Measurements from ENCODE around the gene RNF212B. TPM values are rescaled to one million over a fixed set of nuclear protein-coding genes. Genes with fewer than 3 reads are reported as not detected.
A peak's percentile ranks its signal among the peaks of the same experiment; 100 is the strongest.

Gene RNF212B
- polyA plus RNA-seq, 2 of the 4 experiments (the other 2 are of a cell fraction), result not detected

DNA sequence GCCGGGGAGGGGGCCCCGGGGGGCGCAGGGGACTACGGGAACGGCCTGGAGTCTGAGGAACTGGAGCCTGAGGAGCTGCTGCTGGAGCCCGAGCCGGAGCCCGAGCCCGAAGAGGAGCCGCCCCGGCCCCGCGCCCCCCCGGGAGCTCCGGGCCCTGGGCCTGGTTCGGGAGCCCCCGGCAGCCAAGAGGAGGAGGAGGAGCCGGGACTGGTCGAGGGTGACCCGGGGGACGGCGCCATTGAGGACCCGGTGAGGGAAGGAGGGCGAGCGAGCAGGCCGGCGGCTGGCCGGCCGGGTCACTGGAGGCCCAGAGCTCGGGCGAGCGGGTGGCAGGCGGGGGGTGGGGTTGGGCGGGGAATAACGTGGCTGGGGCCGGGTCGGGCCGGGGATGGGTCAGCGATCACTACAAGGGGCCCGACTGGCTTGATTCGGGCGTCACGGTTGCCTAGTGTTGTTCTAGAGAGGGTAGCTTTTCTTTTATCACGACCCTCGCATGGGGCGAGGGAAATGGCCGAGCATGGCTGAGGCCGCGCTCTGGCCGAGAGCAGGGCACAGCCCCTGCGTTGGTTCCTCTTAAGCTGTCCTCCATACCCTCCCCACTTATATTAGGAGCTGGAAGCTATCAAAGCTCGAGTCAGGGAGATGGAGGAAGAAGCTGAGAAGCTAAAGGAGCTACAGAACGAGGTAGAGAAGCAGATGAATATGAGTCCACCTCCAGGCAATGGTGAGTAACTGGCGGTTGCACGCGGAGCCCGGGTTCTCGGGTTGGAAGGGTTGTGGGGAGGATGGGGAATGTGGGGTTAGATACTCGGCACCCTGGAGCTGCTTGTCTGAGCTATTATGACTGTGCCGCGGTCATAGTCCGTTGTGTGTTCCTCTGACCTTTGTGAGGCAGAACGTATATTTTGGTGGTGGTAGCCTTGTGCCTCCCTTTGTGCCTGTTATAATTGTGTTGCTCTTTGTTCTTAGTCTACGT, 84.1 kb downstream of the RNF212B start (continued):
- TF ChIP-seq, protein P1, sequence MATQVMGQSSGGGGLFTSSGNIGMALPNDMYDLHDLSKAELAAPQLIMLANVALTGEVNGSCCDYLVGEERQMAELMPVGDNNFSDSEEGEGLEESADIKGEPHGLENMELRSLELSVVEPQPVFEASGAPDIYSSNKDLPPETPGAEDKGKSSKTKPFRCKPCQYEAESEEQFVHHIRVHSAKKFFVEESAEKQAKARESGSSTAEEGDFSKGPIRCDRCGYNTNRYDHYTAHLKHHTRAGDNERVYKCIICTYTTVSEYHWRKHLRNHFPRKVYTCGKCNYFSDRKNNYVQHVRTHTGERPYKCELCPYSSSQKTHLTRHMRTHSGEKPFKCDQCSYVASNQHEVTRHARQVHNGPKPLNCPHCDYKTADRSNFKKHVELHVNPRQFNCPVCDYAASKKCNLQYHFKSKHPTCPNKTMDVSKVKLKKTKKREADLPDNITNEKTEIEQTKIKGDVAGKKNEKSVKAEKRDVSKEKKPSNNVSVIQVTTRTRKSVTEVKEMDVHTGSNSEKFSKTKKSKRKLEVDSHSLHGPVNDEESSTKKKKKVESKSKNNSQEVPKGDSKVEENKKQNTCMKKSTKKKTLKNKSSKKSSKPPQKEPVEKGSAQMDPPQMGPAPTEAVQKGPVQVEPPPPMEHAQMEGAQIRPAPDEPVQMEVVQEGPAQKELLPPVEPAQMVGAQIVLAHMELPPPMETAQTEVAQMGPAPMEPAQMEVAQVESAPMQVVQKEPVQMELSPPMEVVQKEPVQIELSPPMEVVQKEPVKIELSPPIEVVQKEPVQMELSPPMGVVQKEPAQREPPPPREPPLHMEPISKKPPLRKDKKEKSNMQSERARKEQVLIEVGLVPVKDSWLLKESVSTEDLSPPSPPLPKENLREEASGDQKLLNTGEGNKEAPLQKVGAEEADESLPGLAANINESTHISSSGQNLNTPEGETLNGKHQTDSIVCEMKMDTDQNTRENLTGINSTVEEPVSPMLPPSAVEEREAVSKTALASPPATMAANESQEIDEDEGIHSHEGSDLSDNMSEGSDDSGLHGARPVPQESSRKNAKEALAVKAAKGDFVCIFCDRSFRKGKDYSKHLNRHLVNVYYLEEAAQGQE (IDR thresholded peaks at IDR 0.05), result no peak
- TF ChIP-seq, protein P2, sequence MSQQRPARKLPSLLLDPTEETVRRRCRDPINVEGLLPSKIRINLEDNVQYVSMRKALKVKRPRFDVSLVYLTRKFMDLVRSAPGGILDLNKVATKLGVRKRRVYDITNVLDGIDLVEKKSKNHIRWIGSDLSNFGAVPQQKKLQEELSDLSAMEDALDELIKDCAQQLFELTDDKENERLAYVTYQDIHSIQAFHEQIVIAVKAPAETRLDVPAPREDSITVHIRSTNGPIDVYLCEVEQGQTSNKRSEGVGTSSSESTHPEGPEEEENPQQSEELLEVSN (IDR thresholded peaks at IDR 0.05; ENCODE audit: borderline replicate concordance, low read depth), result no peak
- TF ChIP-seq MYC (IDR thresholded peaks at IDR 0.05; ENCODE audit: borderline replicate concordance, low read length), result 0 out of 2 replicates have a peak, but pooled peaks have one; percentile 62
- peak; percentile 73; the same call in 1 of the 2 replicates for TF ChIP-seq PHF8 (IDR thresholded peaks at IDR 0.05; ENCODE audit: borderline replicate concordance, low read depth)
- TF ChIP-seq ZNF302 (CRISPR knock-in tag; IDR thresholded peaks at IDR 0.05), result no peak
- TF ChIP-seq MAFK (IDR thresholded peaks at IDR 0.05; ENCODE audit: partially characterized antibody), result no peak
- TF ChIP-seq HOXA7 (CRISPR knock-in tag; IDR thresholded peaks at IDR 0.05), result 0 out of 2 replicates have a peak, but pooled peaks have one; percentile 28
- peak in 1 of 2 experiments; percentile 8; a peak in 2 of 5 replicates for TF ChIP-seq JUN (IDR thresholded peaks at IDR 0.05)

Small RNA genes lying within 50 kb of the gene (small RNA-seq; reads per million reads assigned to genes)
- gene AL049829.1, result 0 reads per million in 6 experiments
- gene RNU6-1046P, result 0 reads per million in 6 experiments

Other genes with a start within 250 kb of the RNF212B start
- 9.7 and 10.1 TPM in 2 replicates for gene C14orf93, start 227.8 kb upstream of the RNF212B start, polyA plus RNA-seq (2011; rRNA removed)
- 5.6 to 6.8 TPM (median 5.7 TPM) in 3 replicates for gene C14orf93, start 227.8 kb upstream of the RNF212B start, polyA plus RNA-seq (2017; fragmentation: RNase III; extraction: RNeasy Plus Mini Kit Qiagen cat#74134 plus additional on column Dnase treatment)
- gene PSMB5, start 203.0 kb upstream of the RNF212B start, polyA plus RNA-seq (2011; rRNA removed), result 283 and 337 TPM in 2 replicates
- 352 to 365 TPM (median 363 TPM) in 3 replicates for gene PSMB5, start 203.0 kb upstream of the RNF212B start, polyA plus RNA-seq (2017; fragmentation: RNase III; extraction: RNeasy Plus Mini Kit Qiagen cat#74134 plus additional on column Dnase treatment)
- not detected in 2 replicates for gene PSMB11, start 195.7 kb upstream of the RNF212B start, polyA plus RNA-seq (2011; rRNA removed)
- not detected in 3 replicates for gene PSMB11, start 195.7 kb upstream of the RNF212B start, polyA plus RNA-seq (2017; fragmentation: RNase III; extraction: RNeasy Plus Mini Kit Qiagen cat#74134 plus additional on column Dnase treatment)
- 4.8 and 4.9 TPM in 2 replicates for gene CDH24, start 180.4 kb upstream of the RNF212B start, polyA plus RNA-seq (2011; rRNA removed)
- gene CDH24, start 180.4 kb upstream of the RNF212B start, polyA plus RNA-seq (2017; fragmentation: RNase III; extraction: RNeasy Plus Mini Kit Qiagen cat#74134 plus additional on column Dnase treatment), result 5.0 to 5.3 TPM (median 5.1 TPM) in 3 replicates
- gene ACIN1, start 142.8 kb upstream of the RNF212B start, polyA plus RNA-seq (2011; rRNA removed), result 126 and 140 TPM in 2 replicates
- gene ACIN1, start 142.8 kb upstream of the RNF212B start, polyA plus RNA-seq (2017; fragmentation: RNase III; extraction: RNeasy Plus Mini Kit Qiagen cat#74134 plus additional on column Dnase treatment), result 144 to 150 TPM (median 147 TPM) in 3 replicates
- 82.5 and 107 TPM in 2 replicates for gene C14orf119, start 142.4 kb upstream of the RNF212B start, polyA plus RNA-seq (2011; rRNA removed)
- 94.8 to 102 TPM (median 99.2 TPM) in 3 replicates for gene C14orf119, start 142.4 kb upstream of the RNF212B start, polyA plus RNA-seq (2017; fragmentation: RNase III; extraction: RNeasy Plus Mini Kit Qiagen cat#74134 plus additional on column Dnase treatment)
- gene CIROP, start 132.9 kb upstream of the RNF212B start, polyA plus RNA-seq (2011; rRNA removed), result 0.03 TPM in 1 of 2 replicates, not detected in the other
- not detected in 3 replicates for gene CIROP, start 132.9 kb upstream of the RNF212B start, polyA plus RNA-seq (2017; fragmentation: RNase III; extraction: RNeasy Plus Mini Kit Qiagen cat#74134 plus additional on column Dnase treatment)
- gene CEBPE, start 118.7 kb upstream of the RNF212B start, polyA plus RNA-seq (2011; rRNA removed), result not detected in 2 replicates
- gene CEBPE, start 118.7 kb upstream of the RNF212B start, polyA plus RNA-seq (2017; fragmentation: RNase III; extraction: RNeasy Plus Mini Kit Qiagen cat#74134 plus additional on column Dnase treatment), result 0.05 TPM in 1 of 3 replicates, not detected in the others
- gene SLC7A8, start 54.3 kb upstream of the RNF212B start, polyA plus RNA-seq (2011; rRNA removed), result 0.28 and 0.45 TPM in 2 replicates
- gene SLC7A8, start 54.3 kb upstream of the RNF212B start, polyA plus RNA-seq (2017; fragmentation: RNase III; extraction: RNeasy Plus Mini Kit Qiagen cat#74134 plus additional on column Dnase treatment), result 0.35 to 0.49 TPM (median 0.39 TPM) in 3 replicates
- gene HOMEZ, start 48.2 kb downstream of the RNF212B start, polyA plus RNA-seq (2011; rRNA removed), result 9.2 and 11.7 TPM in 2 replicates
- 7.7 to 8.8 TPM (median 8.4 TPM) in 3 replicates for gene HOMEZ, start 48.2 kb downstream of the RNF212B start, polyA plus RNA-seq (2017; fragmentation: RNase III; extraction: RNeasy Plus Mini Kit Qiagen cat#74134 plus additional on column Dnase treatment)
- gene PPP1R3E, start 64.9 kb downstream of the RNF212B start, polyA plus RNA-seq (2011; rRNA removed), result 11.1 and 12.4 TPM in 2 replicates
- gene PPP1R3E, start 64.9 kb downstream of the RNF212B start, polyA plus RNA-seq (2017; fragmentation: RNase III; extraction: RNeasy Plus Mini Kit Qiagen cat#74134 plus additional on column Dnase treatment), result 5.3 to 7.5 TPM (median 6.8 TPM) in 3 replicates
- 17.8 and 20.8 TPM in 2 replicates for gene BCL2L2, start 68.9 kb downstream of the RNF212B start, polyA plus RNA-seq (2011; rRNA removed)
- 24.7 to 25.4 TPM (median 25.2 TPM) in 3 replicates for gene BCL2L2, start 68.9 kb downstream of the RNF212B start, polyA plus RNA-seq (2017; fragmentation: RNase III; extraction: RNeasy Plus Mini Kit Qiagen cat#74134 plus additional on column Dnase treatment)
- 197 and 234 TPM in 2 replicates for gene PABPN1, start 83.5 kb downstream of the RNF212B start, polyA plus RNA-seq (2011; rRNA removed)
- gene PABPN1, start 83.5 kb downstream of the RNF212B start, polyA plus RNA-seq (2017; fragmentation: RNase III; extraction: RNeasy Plus Mini Kit Qiagen cat#74134 plus additional on column Dnase treatment), result 148 to 158 TPM (median 157 TPM) in 3 replicates
- gene SLC22A17, start 115.0 kb downstream of the RNF212B start, polyA plus RNA-seq (2011; rRNA removed), result 3.5 and 4.6 TPM in 2 replicates
- 6.3 to 9.6 TPM (median 8.4 TPM) in 3 replicates for gene SLC22A17, start 115.0 kb downstream of the RNF212B start, polyA plus RNA-seq (2017; fragmentation: RNase III; extraction: RNeasy Plus Mini Kit Qiagen cat#74134 plus additional on column Dnase treatment)
- not detected in 2 replicates for gene EFS, start 127.2 kb downstream of the RNF212B start, polyA plus RNA-seq (2011; rRNA removed)
- not detected in 3 replicates for gene EFS, start 127.2 kb downstream of the RNF212B start, polyA plus RNA-seq (2017; fragmentation: RNase III; extraction: RNeasy Plus Mini Kit Qiagen cat#74134 plus additional on column Dnase treatment)
- not detected in 2 replicates for gene IL25, start 134.9 kb downstream of the RNF212B start, polyA plus RNA-seq (2011; rRNA removed)
- not detected in 3 replicates for gene IL25, start 134.9 kb downstream of the RNF212B start, polyA plus RNA-seq (2017; fragmentation: RNase III; extraction: RNeasy Plus Mini Kit Qiagen cat#74134 plus additional on column Dnase treatment)
- gene CMTM5, start 139.1 kb downstream of the RNF212B start, polyA plus RNA-seq (2011; rRNA removed), result not detected in 2 replicates
- not detected in 3 replicates for gene CMTM5, start 139.1 kb downstream of the RNF212B start, polyA plus RNA-seq (2017; fragmentation: RNase III; extraction: RNeasy Plus Mini Kit Qiagen cat#74134 plus additional on column Dnase treatment)
- not detected in 2 replicates for gene MYH6, start 170.3 kb downstream of the RNF212B start, polyA plus RNA-seq (2011; rRNA removed)
- not detected in 3 replicates for gene MYH6, start 170.3 kb downstream of the RNF212B start, polyA plus RNA-seq (2017; fragmentation: RNase III; extraction: RNeasy Plus Mini Kit Qiagen cat#74134 plus additional on column Dnase treatment)
- not detected in 2 replicates for gene MYH7, start 197.7 kb downstream of the RNF212B start, polyA plus RNA-seq (2011; rRNA removed)
- gene MYH7, start 197.7 kb downstream of the RNF212B start, polyA plus RNA-seq (2017; fragmentation: RNase III; extraction: RNeasy Plus Mini Kit Qiagen cat#74134 plus additional on column Dnase treatment), result not detected in 3 replicates
- 99.5 and 108 TPM in 2 replicates for gene NGDN, start 231.8 kb downstream of the RNF212B start, polyA plus RNA-seq (2011; rRNA removed)
- gene NGDN, start 231.8 kb downstream of the RNF212B start, polyA plus RNA-seq (2017; fragmentation: RNase III; extraction: RNeasy Plus Mini Kit Qiagen cat#74134 plus additional on column Dnase treatment), result 62.9 to 68.3 TPM (median 63.5 TPM) in 3 replicates